WTC11 (cell line): ENCODE measurements around the gene NOXO1. TPM values are rescaled to one million over a fixed set of nuclear protein-coding genes. Genes with fewer than 3 reads are reported as not detected.

Source experiments
- AFF4 ChIP-seq: sonication (generic); formaldehyde crosslinking; IDR thresholded peaks from 2 replicates; pipeline ENCODE4 v1.8.1; 2023; ENCODE audit warnings: mild to moderate bottlenecking, missing genetic modification reagents, borderline replicate concordance
- ARID4B ChIP-seq: sonication (generic); formaldehyde crosslinking; IDR thresholded peaks from 2 replicates; pipeline ENCODE4 v1.8.0; 2023; ENCODE audit warnings: missing genetic modification reagents, mild to moderate bottlenecking, borderline replicate concordance
- ATF1 ChIP-seq: sonication (generic); formaldehyde crosslinking; IDR thresholded peaks from 2 replicates; pipeline ENCODE4 v1.8.1; 2023; ENCODE audit warnings: mild to moderate bottlenecking, moderate library complexity, missing genetic modification reagents
- E2F5 ChIP-seq: sonication (generic); formaldehyde crosslinking; IDR thresholded peaks from 2 replicates; pipeline ENCODE4 v1.8.1; 2022; ENCODE audit warnings: mild to moderate bottlenecking, moderate library complexity, missing genetic modification reagents
- GABPB1 ChIP-seq: sonication (generic); formaldehyde crosslinking; IDR thresholded peaks from 2 replicates; pipeline ENCODE4 v1.8.1; 2023; ENCODE audit warnings: mild to moderate bottlenecking, missing genetic modification reagents
- JUN ChIP-seq: sonication (generic); formaldehyde crosslinking; IDR thresholded peaks from 2 replicates; pipeline ENCODE4 v1.8.0; 2023; ENCODE audit warnings: mild to moderate bottlenecking, missing genetic modification reagents
- MXD4 ChIP-seq: fragments of 250-450 bp; sonication (Bioruptor Pico); IDR thresholded peaks from 2 replicates; pipeline ENCODE4 v1.8.0; 2021; ENCODE audit warnings: mild to moderate bottlenecking, moderate library complexity, borderline replicate concordance
- OVOL2 ChIP-seq: fragments of 250-450 bp; sonication (Bioruptor Pico); IDR thresholded peaks from 2 replicates; pipeline ENCODE4 v1.9.0; 2021; ENCODE audit warnings: mild to moderate bottlenecking, borderline replicate concordance
- PRRX2 ChIP-seq: fragments of 250-450 bp; sonication (Bioruptor Pico); IDR thresholded peaks from 2 replicates; pipeline ENCODE4 v1.8.0; 2021; ENCODE audit warnings: mild to moderate bottlenecking
- STAT6 ChIP-seq: sonication (generic); formaldehyde crosslinking; conservative IDR thresholded peaks from 2 replicates; pipeline ENCODE4 v1.8.1; 2023; ENCODE audit warnings: mild to moderate bottlenecking, low read depth, missing genetic modification reagents, moderate library complexity
- TEAD1 ChIP-seq: sonication (generic); formaldehyde crosslinking; IDR thresholded peaks from 2 replicates; pipeline ENCODE4 v1.8.0; 2022; ENCODE audit warnings: mild to moderate bottlenecking, missing genetic modification reagents
- TEAD4 ChIP-seq: sonication (generic); formaldehyde crosslinking; IDR thresholded peaks from 2 replicates; pipeline ENCODE4 v1.8.0; 2022; ENCODE audit warnings: mild to moderate bottlenecking, missing genetic modification reagents
- TP53 ChIP-seq: sonication (generic); formaldehyde crosslinking; IDR thresholded peaks from 2 replicates; pipeline ENCODE4 v1.8.1; 2023; ENCODE audit warnings: mild to moderate bottlenecking, missing genetic modification reagents
- USF1 ChIP-seq: sonication (generic); formaldehyde crosslinking; IDR thresholded peaks from 2 replicates; pipeline ENCODE4 v1.8.0; 2022; ENCODE audit warnings: mild to moderate bottlenecking, missing genetic modification reagents
- USF2 ChIP-seq: sonication (generic); formaldehyde crosslinking; IDR thresholded peaks from 2 replicates; pipeline ENCODE4 v1.8.1; 2023; ENCODE audit warnings: mild to moderate bottlenecking, missing genetic modification reagents, moderate library complexity
- ZNF281 ChIP-seq: sonication (generic); formaldehyde crosslinking; IDR thresholded peaks from 2 replicates; pipeline ENCODE4 v1.8.0; 2023; ENCODE audit warnings: mild to moderate bottlenecking, missing genetic modification reagents
- total RNA-seq: library from RNA; stranded (reverse); gene quantifications from 3 replicates; pipeline ENCODE4 v1.2.3, GENCODE V29; 2021
- TF ChIP-seq, protein P1 (sequence below): sonication (generic); formaldehyde crosslinking; IDR thresholded peaks from 2 replicates; pipeline ENCODE4 v1.8.1; 2023; ENCODE audit warnings: mild to moderate bottlenecking, missing genetic modification reagents, moderate library complexity

Gene NOXO1
- total RNA-seq, 1 experiment from 2014 or later, result 5.7 TPM

- TF ChIP-seq ARID4B (CRISPR knock-in tag) (peak; percentile 34; the same call in 1 of the 2 replicates), AFF4 (no peak), GABPB1 (CRISPR knock-in tag) (0 out of 2 replicates have a peak, but pooled peaks have one; percentile 12), STAT6 (CRISPR knock-in tag) (no peak), E2F5 (CRISPR knock-in tag) (0 out of 2 replicates have a peak, but pooled peaks have one; percentile 34), USF1 (CRISPR knock-in tag) (peak; percentile 49; the same call in 1 of the 2 replicates), PRRX2 (CRISPR knock-in tag) (no peak), USF2 (CRISPR knock-in tag) (no peak; the same call in 1 of the 2 replicates), TEAD1 (CRISPR knock-in tag) (peak; percentile 59), JUN (0 out of 2 replicates have a peak, but pooled peaks have one; percentile 28), ZNF281 (no peak), TEAD4 (CRISPR knock-in tag) (no peak), ATF1 (no peak), OVOL2 (CRISPR knock-in tag) (no peak), MXD4 (no peak), TP53 (CRISPR knock-in tag) (no peak)
- TF ChIP-seq, protein P1, sequence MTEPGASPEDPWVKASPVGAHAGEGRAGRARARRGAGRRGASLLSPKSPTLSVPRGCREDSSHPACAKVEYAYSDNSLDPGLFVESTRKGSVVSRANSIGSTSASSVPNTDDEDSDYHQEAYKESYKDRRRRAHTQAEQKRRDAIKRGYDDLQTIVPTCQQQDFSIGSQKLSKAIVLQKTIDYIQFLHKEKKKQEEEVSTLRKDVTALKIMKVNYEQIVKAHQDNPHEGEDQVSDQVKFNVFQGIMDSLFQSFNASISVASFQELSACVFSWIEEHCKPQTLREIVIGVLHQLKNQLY (CRISPR knock-in tag), result peak; percentile 44; the same call in 1 of the 2 replicates
Measured at GRCh38 chr16:1942810-1943726, 38.2 kb downstream of the NOXO1 start, which contains the start of gene MSRB1 (continued).
